GM13976 (cell line): Measurements from ENCODE around the gene COX17.

Experiments
- DNase-seq: peaks from one replicate; pipeline ENCODE4 v3.0.0; 2012; ENCODE audit warnings: low spot score
- in situ Hi-C: fragments of 300-500 bp; cut with MboI; formaldehyde crosslinking; loops from one replicate; pipeline ENCODE4 v1.12.0; 2022; ENCODE audit warnings: low sequenced_read_pairs, mixed read lengths, inconsistent platforms; ENCODE audit not compliant: unreplicated experiment
- TF ChIP-seq, protein P1 (sequence below): IDR thresholded peaks from 2 replicates; pipeline ENCODE4 v1.5.1; 2012; ENCODE audit warnings: borderline replicate concordance, mild to moderate bottlenecking; ENCODE audit not compliant: insufficient read depth; ENCODE audit errors: extremely low read depth, missing control alignments, control extremely low read depth

The COX17 gene

DNA sequence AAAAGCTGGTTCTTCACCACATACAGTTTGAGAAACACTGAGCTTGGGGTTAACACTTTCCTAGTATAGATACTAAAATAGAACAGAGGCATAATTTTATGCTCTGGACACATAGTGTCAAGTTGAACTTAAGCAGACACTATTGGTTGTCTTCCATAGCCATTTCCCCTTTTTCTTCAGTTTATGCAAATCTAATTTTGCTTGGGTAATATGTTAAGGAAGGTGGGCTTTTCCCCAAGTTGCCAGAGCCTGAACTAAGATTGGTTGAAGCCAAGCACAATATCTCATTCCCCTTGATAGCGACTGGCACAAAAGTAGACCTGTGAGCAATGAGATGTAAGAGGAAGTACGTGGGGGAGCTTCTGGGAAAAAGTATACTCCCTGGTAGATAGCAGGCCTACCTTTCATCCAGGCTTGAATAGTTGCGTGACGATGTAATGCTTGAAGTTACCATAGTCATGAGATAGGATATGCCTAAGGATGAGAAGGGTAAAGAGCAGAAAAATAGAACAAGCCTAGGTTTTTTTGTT, 12.3 kb downstream of the COX17 start:
- TF ChIP-seq, protein P1, sequence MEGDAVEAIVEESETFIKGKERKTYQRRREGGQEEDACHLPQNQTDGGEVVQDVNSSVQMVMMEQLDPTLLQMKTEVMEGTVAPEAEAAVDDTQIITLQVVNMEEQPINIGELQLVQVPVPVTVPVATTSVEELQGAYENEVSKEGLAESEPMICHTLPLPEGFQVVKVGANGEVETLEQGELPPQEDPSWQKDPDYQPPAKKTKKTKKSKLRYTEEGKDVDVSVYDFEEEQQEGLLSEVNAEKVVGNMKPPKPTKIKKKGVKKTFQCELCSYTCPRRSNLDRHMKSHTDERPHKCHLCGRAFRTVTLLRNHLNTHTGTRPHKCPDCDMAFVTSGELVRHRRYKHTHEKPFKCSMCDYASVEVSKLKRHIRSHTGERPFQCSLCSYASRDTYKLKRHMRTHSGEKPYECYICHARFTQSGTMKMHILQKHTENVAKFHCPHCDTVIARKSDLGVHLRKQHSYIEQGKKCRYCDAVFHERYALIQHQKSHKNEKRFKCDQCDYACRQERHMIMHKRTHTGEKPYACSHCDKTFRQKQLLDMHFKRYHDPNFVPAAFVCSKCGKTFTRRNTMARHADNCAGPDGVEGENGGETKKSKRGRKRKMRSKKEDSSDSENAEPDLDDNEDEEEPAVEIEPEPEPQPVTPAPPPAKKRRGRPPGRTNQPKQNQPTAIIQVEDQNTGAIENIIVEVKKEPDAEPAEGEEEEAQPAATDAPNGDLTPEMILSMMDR, result no peak
- no peak for DNase-seq
- in situ Hi-C loops, result no loop called here

GRCh38 chr3:119664370-119664769, 12.8 kb downstream of the COX17 start:
- TF ChIP-seq, protein P1, result no peak
- in situ Hi-C loops, result no loop called here
- no peak for DNase-seq

DNA sequence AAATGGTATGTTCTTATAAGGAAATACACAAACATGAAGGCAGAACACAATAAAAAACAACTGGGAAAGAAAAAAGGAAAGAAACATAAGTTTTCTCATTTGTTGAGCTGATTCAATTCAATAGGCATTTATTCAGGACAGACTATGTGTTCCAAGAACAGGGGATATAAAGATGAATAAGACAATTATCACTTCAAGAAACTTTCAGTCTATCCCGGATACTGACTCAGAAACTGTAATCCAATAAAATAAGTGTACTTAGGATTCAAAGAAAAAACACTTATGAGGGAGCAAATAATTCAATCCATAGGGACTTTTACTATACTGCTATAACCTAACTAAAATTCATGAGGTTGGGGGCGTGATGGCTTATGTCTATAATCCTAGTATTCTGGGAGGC, 13.3 kb downstream of the COX17 start:
- in situ Hi-C loops, result no loop called here
- no peak for DNase-seq

GRCh38 chr3:119662604-119663373, 14.4 kb downstream of the COX17 start:
- TF ChIP-seq, protein P1, result no peak
- DNase-seq, result no peak
- in situ Hi-C loops, result no loop called here

More for the DNA sequence above, 13.3 kb downstream of the COX17 start:
- TF ChIP-seq, protein P1, result no peak

GRCh38 chr3:119660474-119661440, 16.4 kb downstream of the COX17 start, which contains the start of gene POPDC2:
POPDC2 (minus strand) TSS chr3:119660589; CDS start chr3:119660423, 166 bp downstream.
- DNase-seq, result no peak
- TF ChIP-seq, protein P1, result no peak
- in situ Hi-C loops, result no loop called here

DNA sequence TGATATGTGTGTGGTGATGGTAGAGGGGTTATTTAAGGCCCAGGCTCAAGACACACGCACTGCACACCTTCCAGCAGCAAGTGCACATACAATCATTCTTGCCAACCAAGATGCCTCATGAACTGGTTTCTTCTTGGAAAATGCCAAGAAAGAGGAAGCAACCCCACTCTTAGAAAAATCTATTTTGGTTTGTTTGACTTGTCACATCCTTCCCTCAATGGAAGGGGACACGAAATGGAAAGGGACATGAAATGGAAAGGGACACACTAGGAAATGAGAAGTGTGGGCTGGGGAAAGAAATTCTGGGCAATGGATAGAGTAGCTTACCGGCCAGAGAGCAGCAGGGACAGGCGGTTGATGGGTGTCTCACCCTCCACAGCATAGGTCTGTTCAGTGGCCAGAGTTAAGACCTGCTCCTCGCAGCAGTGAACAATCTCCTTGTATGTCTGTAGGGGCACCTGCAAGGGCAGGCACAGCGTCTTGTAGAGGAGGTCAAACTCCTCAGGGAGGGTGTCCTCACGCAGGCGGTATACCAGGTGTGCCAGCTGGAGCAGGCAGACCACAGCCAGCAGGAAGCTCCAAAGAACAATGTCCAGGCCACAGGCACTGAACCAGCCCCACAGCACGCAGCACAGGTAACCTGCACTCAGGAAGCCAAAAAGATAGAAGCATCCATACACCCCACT, 17.5 kb downstream of the COX17 start:
- in situ Hi-C loops, result no loop called here
- TF ChIP-seq, protein P1, result no peak
- DNase-seq, result no peak
